NAMALWA (cell line): ENCODE data around the gene FAM50A.

Experiments used
- DNase-seq: peaks from one replicate; pipeline ENCODE4 v3.0.0-alpha.2; 2015; ENCODE audit warnings: low spot score

The FAM50A gene

GRCh38 chrX:154412468-154412867 lies 31.5 kb upstream of the FAM50A start:
- peak; percentile 46 for DNase-seq

DNA sequence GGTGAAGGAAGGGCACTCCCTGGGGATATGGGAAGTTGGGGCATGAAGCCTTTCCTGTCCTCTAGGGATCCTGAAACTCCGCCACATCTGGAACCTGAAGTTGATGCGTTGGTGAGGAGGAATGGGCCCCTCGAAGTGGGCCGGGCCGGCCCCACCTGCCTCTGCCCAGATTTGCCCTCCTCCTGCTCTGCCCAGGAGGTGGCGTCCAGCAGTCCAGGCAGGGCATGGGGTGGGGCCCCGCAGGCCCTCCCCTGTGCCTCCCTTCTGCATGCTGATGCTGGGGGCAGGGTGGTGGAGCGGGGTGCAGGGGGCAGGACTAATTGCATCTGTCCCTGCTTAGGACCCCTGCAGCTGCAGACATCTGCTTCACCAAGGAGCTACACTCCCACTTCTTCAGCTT lies 30.8 kb upstream of the FAM50A start:
- no peak for DNase-seq

DNA sequence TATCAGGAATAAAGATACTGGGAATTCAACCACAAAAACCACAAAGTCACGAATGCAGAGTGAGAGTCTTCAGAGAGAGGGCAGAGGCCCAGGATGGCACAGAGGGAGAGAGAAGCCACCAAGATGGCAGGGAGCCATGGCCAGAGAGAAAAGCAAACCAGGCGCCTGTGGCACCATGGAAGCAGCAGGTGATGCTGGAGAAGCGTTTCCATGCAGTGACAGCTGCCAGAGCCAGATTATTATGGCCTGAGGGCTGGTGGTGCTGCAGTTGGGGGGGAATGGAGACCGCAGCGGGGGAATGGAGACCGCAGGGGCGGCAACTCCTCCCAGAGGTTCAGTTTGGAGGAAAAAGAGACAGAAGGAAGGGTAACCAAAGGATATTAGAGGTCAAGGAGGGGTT lies 26.8 kb upstream of the FAM50A start:
- no peak for DNase-seq

DNA sequence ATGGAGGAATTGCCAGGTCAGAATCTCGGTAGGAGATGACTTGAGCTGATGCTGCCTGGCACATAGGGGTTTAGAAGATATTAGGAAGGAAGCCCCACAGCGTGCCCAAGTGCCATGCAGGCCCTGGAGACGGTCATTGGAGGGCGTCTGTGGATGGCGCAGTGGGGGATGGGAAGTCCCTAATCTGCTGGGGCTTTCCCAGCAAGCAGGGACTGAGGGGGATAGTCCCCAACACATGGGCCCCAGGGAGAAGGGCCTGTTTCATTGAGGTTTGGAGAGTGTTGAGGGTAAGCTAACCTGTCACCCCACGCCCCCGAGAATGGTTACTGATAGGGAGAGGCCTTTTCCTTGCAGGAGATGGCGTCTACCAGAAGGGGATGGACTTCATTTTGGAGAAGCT lies 24.8 kb upstream of the FAM50A start:
- no peak for DNase-seq

DNA sequence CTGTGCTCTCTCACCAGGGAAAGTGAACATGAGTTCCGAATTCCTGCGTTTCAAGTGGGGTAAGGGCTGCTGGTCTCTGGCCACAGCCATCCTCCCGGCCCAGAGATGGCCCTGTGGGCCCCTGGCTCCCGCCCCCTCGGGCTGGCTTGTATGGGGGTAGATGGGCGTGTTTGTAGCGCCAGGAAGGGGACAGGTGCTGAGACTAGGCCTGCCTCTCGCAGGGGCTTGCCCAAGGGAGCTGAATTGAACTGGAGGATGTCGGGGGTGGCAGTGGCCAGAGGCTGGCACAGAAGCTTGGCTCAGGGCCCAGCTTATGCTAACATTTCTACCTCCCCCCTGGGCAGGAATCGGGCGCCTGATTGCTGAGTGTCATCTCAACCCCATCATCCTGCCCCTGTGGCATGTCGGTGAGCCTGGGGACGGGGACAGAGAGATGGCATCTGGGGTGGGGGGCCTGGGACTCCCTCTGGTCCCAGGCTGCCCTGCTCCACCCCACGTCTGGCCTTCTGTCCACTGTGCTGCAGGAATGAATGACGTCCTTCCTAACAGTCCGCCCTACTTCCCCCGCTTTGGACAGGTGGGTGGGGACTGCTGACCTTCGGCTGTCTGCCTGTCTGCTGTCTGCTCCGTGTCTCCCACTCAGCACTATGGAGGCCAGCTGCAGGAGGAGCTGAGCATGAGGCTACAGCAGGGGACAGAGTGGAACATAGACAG lies 24.1 kb upstream of the FAM50A start:
- no peak for DNase-seq

- no peak for DNase-seq
These were observed 23.6 kb upstream of the FAM50A start for GRCh38 chrX:154420402-154420756.

DNA sequence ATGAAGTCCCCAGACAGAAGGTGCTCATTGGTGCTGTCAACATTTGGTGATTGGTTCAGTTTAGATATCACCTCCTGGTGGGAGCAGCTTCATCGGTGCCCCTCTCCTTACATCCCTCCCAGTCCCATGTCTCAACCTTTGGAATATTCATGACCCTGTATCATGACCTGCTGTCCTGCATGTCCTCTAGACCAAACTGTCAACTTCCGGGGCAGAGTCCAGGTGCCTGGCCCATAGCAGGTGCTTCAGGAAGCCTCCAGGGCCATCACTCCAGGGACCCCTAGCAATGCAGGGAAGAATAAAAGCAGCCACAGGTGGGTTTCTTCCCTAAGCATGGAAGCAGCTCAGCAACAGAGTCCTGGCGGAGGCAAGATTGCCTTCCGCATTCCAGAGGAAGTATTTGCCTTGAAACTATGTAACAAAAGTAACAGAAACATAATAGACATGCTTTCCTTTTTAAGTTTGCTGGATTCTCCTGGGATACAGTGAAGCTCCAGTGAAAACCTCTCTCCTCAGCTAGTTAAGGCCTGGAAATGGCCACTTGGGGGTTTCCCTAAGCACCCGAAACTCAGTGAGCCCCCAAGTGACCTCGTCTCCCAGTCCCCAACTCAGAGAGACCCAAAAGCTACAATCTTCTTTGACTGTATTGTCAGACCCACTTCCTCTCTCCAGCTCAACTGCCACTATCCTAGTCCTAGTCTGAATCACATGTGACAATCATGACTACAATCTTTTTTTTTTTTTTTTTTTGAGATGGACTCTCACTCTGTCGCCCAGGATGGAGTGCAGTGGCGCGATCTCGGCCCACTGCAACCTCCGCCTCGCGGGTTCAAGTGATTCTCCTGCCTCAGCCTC lies 16.8 kb upstream of the FAM50A start:
- DNase-seq = no peak

DNA sequence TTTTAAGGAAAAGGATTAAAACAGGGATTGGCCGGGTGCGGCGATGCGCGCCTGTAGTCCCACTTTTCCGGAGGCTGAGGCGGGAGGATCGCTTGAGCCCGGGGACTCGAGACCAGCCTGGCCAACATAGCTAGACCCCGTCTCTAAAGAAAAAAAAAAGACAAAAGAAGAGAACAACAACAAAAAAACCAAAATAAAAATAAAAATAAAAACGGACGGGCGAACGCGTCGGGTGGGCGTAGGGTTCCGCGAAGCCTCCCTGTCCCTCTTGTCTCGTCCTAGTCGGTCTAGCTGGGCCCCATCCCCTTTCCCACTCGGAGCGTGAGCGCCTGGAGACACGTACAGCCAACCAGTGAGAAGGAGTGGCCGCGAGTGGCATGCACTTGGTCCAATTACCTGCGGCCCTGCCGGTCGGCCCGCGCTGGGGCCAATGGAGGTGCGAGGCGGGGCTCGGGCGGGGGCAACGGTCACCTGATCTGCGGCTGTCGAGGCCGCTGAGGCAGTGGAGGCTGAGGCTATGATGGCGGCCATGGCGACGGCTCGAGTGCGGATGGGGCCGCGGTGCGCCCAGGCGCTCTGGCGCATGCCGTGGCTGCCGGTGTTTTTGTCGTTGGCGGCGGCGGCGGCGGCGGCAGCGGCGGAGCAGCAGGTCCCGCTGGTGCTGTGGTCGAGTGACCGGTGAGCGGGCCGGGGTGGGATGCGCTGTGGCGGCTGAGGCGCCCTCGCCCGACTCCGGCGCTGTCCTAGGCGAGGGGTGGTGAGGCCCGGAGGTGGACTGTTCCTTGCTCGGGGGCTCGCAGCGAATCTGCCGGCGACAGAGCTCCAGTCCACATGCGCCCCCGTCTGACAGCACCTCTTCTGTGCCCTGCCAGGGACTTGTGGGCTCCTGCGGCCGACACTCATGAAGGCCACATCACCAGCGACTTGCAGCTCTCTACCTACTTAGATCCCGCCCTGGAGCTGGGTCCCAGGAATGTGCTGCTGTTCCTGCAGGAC lies 15.5 kb upstream of the FAM50A start, which contains the start of gene ATP6AP1:
Gene ATP6AP1 (plus strand): TSS at position 502 of the 996 bp plus-strand sequence. CDS start 16 bp downstream, at position 518.
- peak; percentile 90 for DNase-seq

DNA sequence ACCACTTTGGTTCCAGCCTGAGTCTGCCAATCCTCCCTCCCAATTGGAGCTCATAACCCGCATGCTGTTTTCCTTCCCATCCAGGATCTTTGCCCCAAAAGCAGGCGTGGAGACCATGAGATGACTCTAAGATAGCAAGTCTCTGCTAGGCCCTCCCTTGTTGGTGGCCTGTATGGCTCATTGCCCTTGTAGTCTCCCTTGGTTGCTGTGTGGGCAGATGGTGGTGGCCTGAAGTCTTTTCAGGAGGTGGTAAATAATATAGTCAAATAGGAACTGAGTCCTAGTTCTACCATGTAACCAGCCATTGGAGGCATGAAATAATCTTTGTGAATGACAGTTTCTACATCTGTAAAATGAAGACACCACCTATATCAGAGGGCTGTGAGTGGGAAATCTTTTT lies 14.2 kb upstream of the FAM50A start:
- DNase-seq = no peak

- no peak for DNase-seq
These were observed 13.5 kb upstream of the FAM50A start for GRCh38 chrX:154430479-154430878.

- no peak for DNase-seq
These were observed 13.0 kb upstream of the FAM50A start for GRCh38 chrX:154430916-154431315.

- no peak for DNase-seq
These were observed 12.6 kb upstream of the FAM50A start for GRCh38 chrX:154431341-154431740.

DNA sequence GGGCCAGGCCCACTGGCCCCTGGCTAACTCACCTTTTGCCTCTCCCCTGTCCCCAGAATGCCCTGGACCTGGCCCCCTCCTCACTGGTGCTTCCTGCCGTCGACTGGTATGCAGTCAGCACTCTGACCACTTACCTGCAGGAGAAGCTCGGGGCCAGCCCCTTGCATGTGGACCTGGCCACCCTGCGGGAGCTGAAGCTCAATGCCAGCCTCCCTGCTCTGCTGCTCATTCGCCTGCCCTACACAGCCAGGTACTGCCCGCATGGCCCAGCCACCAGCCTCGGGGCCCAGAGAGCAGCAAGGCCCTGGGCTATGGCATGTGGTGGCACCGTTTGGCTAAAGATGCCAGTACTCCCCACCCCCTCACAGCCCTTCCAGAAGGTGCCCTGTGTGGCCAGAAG lies 11.7 kb upstream of the FAM50A start:
- DNase-seq = no peak

- no peak for DNase-seq
These were observed 10.3 kb upstream of the FAM50A start for GRCh38 chrX:154433605-154434004.

DNA sequence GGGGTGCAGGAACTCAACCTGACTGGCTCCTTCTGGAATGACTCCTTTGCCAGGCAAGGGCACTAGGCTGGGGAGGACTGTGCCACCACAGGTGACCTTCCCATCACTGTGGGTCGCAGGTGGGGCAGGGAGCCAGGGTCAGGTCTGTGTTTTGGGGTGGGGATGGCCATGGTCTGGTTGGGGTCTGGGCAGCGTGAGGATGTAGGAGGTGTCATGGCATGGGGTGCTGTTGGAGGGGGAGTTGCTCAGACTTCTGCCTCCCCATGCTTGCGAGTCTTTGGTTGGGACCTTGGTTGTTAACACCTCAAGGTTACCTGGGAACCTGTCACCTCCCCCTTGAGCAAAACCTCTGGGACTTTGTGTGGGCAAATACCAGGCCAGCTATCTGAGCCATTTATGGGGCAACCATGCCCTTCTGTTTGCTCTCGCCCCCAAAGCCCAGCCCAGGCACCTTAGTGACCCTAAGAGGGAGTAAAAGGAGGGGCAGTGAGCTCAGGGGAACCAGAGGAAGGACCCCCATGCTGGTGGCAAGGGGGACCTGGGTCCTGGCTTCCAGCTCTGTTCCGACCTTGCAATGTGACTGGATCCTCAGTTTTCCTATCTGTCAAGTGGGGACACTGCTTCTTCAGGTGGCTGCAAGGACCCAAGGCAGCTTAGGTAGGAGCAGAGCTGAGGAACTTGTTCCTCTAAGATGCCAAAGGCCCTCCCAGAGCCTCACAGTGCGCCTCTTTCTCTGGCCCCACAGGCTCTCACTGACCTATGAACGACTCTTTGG lies 9.4 kb upstream of the FAM50A start:
- no peak for DNase-seq

DNA sequence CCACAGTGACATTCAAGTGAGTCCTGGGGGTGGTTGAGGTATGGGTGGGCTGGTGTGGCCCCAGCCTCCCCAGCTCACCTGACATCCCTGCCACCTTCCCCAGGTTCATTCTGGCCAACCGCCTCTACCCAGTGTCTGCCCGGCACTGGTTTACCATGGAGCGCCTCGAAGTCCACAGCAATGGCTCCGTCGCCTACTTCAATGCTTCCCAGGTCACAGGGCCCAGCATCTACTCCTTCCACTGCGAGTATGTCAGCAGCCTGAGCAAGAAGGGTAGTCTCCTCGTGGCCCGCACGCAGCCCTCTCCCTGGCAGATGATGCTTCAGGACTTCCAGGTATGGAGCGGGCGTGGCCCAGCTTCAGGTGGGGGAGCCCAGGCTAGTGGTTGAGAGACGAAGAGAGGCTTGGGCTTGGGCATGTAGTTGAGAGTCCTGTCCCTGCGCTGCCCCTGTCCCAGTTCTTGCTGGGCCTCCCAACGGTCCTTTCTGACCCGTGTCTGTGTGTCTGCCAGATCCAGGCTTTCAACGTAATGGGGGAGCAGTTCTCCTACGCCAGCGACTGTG lies 8.7 kb upstream of the FAM50A start:
- no peak for DNase-seq

- DNase-seq = no peak
These were observed 7.5 kb upstream of the FAM50A start for GRCh38 chrX:154436374-154436982.

- DNase-seq = peak; percentile 42
These were observed 6.8 kb upstream of the FAM50A start, which contains the start of gene GDI1 for GRCh38 chrX:154436983-154437752. GDI1 (plus strand) TSS chrX:154437154; CDS start chrX:154437255, 101 bp downstream.

- DNase-seq = no peak
These were observed 5.7 kb upstream of the FAM50A start for GRCh38 chrX:154437971-154438893.
